HCT116 (cell line): ENCODE data around the gene CAMK1D. TPM values are rescaled to one million over a fixed set of nuclear protein-coding genes. Genes with fewer than 3 reads are reported as not detected.

ENCODE experiments used
- ATAC-seq: fragments of 200-7000 bp; cut with Tn5 transposase; 2 replicates; pipeline ENCODE4 v1.9.1; 2020; ENCODE audit warnings: mild to moderate bottlenecking, moderate library complexity
- BruUV-seq: library from RNA; stranded (reverse); fragments of 400-500 nt; replicated peaks from 2 replicates; lab custom pipeline; 2021; lab: Mats Ljungman, UMichigan
- CTCF ChIA-PET: fragments of 300-600 bp; sonication (Branson Sonifier 250); formaldehyde crosslinking; loops from one replicate; lab custom pipeline; 2021; ENCODE audit warnings: antibody characterized with exemption; lab: Charles Lee
- POLR2A ChIA-PET: fragments of 300-600, 350-600 bp; sonication (Branson Sonifier 250); formaldehyde crosslinking; loops from one replicate; lab custom pipeline; 2021; ENCODE audit warnings: antibody characterized with exemption; lab: Charles Lee
- RAD21 ChIA-PET, 2 experiments: fragments of 300-600 bp; sonication (Branson Sonifier 250); formaldehyde crosslinking; loops; one replicate each; lab custom pipeline; 2023; ENCODE audit warnings: low total read pairs in 2 of 2; ENCODE audit not compliant: uncharacterized antibody in 2 of 2, unreplicated experiment in 2 of 2, low non-redundant PET in 1 of 2; lab: Charles Lee
- DNase-seq: peaks from one replicate; pipeline ENCODE4 v3.0.0-alpha.2; 2010; ENCODE audit warnings: low read depth, low spot score
- H2AFZ ChIP-seq: fragments of 200-600 bp; shearing (Covaris generic), sonication (generic); 2 replicates; pipeline ENCODE4 v1.6.1; 2017; ENCODE audit warnings: low read depth, mixed run types, mixed read lengths, antibody characterized with exemption, low read length; ENCODE audit not compliant: poor library complexity, severe bottlenecking
- H3K27ac ChIP-seq: 2 replicates; pipeline ENCODE4 v1.5.1; 2012; ENCODE audit warnings: low read depth, low read length
- H3K27me3 ChIP-seq: fragments of 200-600 bp; sonication (generic); 2 replicates; pipeline ENCODE4 v1.6.1; 2016; ENCODE audit warnings: mixed run types, low read length, mixed read lengths; ENCODE audit not compliant: insufficient read depth
- H3K36me3 ChIP-seq, 2 experiments: fragments of 200-500 bp in 1 of 2; fragments of 200-600 bp in 1 of 2; sonication (Bioruptor generic) in 1 of 2; sonication (generic) in 1 of 2; 2 replicates each; pipeline versions ENCODE4 v1.5.1 to v1.6.1; 2014 to 2016; ENCODE audit warnings: low read length in 2 of 2, inconsistent platforms in 1 of 2, mixed read lengths in 1 of 2, mixed run types in 1 of 2; ENCODE audit not compliant: insufficient read depth in 2 of 2, control insufficient read depth in 1 of 2
- H3K4me1 ChIP-seq, 2 experiments: fragments of 200-600 bp in 1 of 2; sonication (generic) in 1 of 2; 2 replicates each; pipeline versions ENCODE4 v1.5.1 to v1.6.1; 2012 to 2017; ENCODE audit warnings: low read length in 2 of 2, inconsistent platforms in 1 of 2, mild to moderate bottlenecking in 1 of 2, mixed read lengths in 1 of 2, mixed run types in 1 of 2, moderate library complexity in 1 of 2; ENCODE audit not compliant: insufficient read depth in 2 of 2, control insufficient read depth in 1 of 2
- H3K4me2 ChIP-seq: fragments of 200-600 bp; sonication (generic); 2 replicates; pipeline ENCODE4 v1.6.1; 2017; ENCODE audit warnings: mixed run types, low read length, mixed read lengths
- H3K4me3 ChIP-seq, 2 experiments: fragments of 200-600 bp in 1 of 2; sonication (generic) in 1 of 2; replicated peaks in 1 of 2; 2 replicates each; pipeline ENCODE4 v1.5.1; 2011 to 2016; ENCODE audit warnings: low read length in 2 of 2, control low read depth in 1 of 2, low read depth in 1 of 2, mild to moderate bottlenecking in 1 of 2, mixed read lengths in 1 of 2, mixed run types in 1 of 2
- H3K79me2 ChIP-seq: fragments of 200-600 bp; sonication (generic); 2 replicates; pipeline ENCODE4 v1.6.1; 2017; ENCODE audit warnings: mild to moderate bottlenecking, mixed run types, low read length, moderate library complexity, mixed read lengths; ENCODE audit not compliant: insufficient read depth
- H3K9ac ChIP-seq: fragments of 200-600 bp; sonication (generic); 2 replicates; pipeline ENCODE4 v1.6.1; 2016; ENCODE audit warnings: low read length, mixed read lengths
- H3K9me2 ChIP-seq: fragments of 200-600 bp; sonication (generic), shearing (Covaris generic); 2 replicates; pipeline ENCODE4 v1.6.1; 2017; ENCODE audit warnings: mixed run types, mild to moderate bottlenecking, moderate library complexity; ENCODE audit not compliant: insufficient read depth
- H3K9me3 ChIP-seq, 2 experiments: fragments of 200-500 bp in 1 of 2; fragments of 200-600 bp in 1 of 2; sonication (Bioruptor generic) in 1 of 2; sonication (generic) in 1 of 2; 2 replicates each; pipeline ENCODE4 v1.6.1; 2014 to 2017; ENCODE audit warnings: low read length in 2 of 2, mixed read lengths in 2 of 2, inconsistent platforms in 1 of 2, low read depth in 1 of 2, mild to moderate bottlenecking in 1 of 2, mixed run types in 1 of 2, moderate library complexity in 1 of 2; ENCODE audit not compliant: control insufficient read depth in 1 of 2, insufficient read depth in 1 of 2
- H4K20me1 ChIP-seq: fragments of 200-600 bp; sonication (generic), shearing (Covaris generic); 2 replicates; pipeline ENCODE4 v1.6.1; 2017; ENCODE audit warnings: mixed run types, mild to moderate bottlenecking, moderate library complexity; ENCODE audit not compliant: insufficient read depth
- CBX3 ChIP-seq: IDR thresholded peaks from 2 replicates; pipeline ENCODE4 v1.6.1; 2012; ENCODE audit warnings: low read depth
- CEBPB ChIP-seq: IDR thresholded peaks from 2 replicates; pipeline ENCODE4 v1.6.1; 2012; ENCODE audit warnings: low read depth
- CTCF ChIP-seq, 3 experiments: fragments of 200-600 bp in 1 of 3; sonication (generic) in 1 of 3; IDR thresholded peaks in 2 of 3; conservative IDR thresholded peaks in 1 of 3; 2 replicates each; pipeline ENCODE4 v1.5.1; 2012 to 2017; ENCODE audit warnings: low read depth in 2 of 3, low read length in 2 of 3, antibody characterized with exemption in 1 of 3, borderline replicate concordance in 1 of 3, control low read depth in 1 of 3, mild to moderate bottlenecking in 1 of 3, mixed read lengths in 1 of 3, mixed run types in 1 of 3, moderate library complexity in 1 of 3; ENCODE audit not compliant: insufficient read depth in 1 of 3
- EGR1 ChIP-seq: IDR thresholded peaks from 2 replicates; pipeline ENCODE4 v1.6.1; 2012; ENCODE audit warnings: low read depth
- ELF1 ChIP-seq: IDR thresholded peaks from 2 replicates; pipeline ENCODE4 v1.6.1; 2012; ENCODE audit warnings: low read depth, borderline replicate concordance
- EZH2 ChIP-seq: fragments of 200-600 bp; sonication (generic); IDR thresholded peaks from 2 replicates; pipeline ENCODE4 v1.6.1; 2017; ENCODE audit warnings: antibody characterized with exemption, mixed run types
- EZH2phosphoT487 ChIP-seq: fragments of 200-600 bp; IDR thresholded peaks from 2 replicates; pipeline ENCODE4 v1.6.1; 2018; ENCODE audit warnings: antibody characterized with exemption, borderline replicate concordance
- FOSL1 ChIP-seq: IDR thresholded peaks from 2 replicates; pipeline ENCODE4 v1.6.1; 2012; ENCODE audit warnings: low read depth
- JUND ChIP-seq: IDR thresholded peaks from 2 replicates; pipeline ENCODE4 v1.6.1; 2012
- POLR2A ChIP-seq: IDR thresholded peaks from 2 replicates; pipeline ENCODE4 v1.7.0; 2011; ENCODE audit warnings: borderline replicate concordance; ENCODE audit not compliant: insufficient read depth, insufficient read length; ENCODE audit errors: extremely low read depth
- POLR2AphosphoS5 ChIP-seq: IDR thresholded peaks from 2 replicates; pipeline ENCODE4 v1.6.1; 2011; ENCODE audit warnings: mild to moderate bottlenecking, low read depth, low read length, moderate library complexity
- RAD21 ChIP-seq: IDR thresholded peaks from 2 replicates; pipeline ENCODE4 v1.6.1; 2012; ENCODE audit warnings: low read depth, mild to moderate bottlenecking
- REST ChIP-seq: IDR thresholded peaks from 2 replicates; pipeline ENCODE4 v1.6.1; 2012; ENCODE audit warnings: low read depth
- SIN3A ChIP-seq: IDR thresholded peaks from 2 replicates; pipeline ENCODE4 v1.6.1; 2012; ENCODE audit warnings: low read depth
- SP1 ChIP-seq: IDR thresholded peaks from 2 replicates; pipeline ENCODE4 v1.6.1; 2012; ENCODE audit warnings: low read depth
- YY1 ChIP-seq: IDR thresholded peaks from 2 replicates; pipeline ENCODE4 v1.6.1; 2011; ENCODE audit warnings: low read length, low read depth, moderate library complexity, mild to moderate bottlenecking; ENCODE audit not compliant: insufficient replicate concordance; ENCODE audit errors: extremely low read depth
- ZNF274 ChIP-seq: fragments of 200-500 bp; sonication (Bioruptor generic); IDR thresholded peaks from 2 replicates; pipeline ENCODE4 v1.6.1; 2014; ENCODE audit warnings: mild to moderate bottlenecking, low read depth, low read length, inconsistent platforms
- intact Hi-C: fragments of 100-400 bp; cut with micrococcal nuclease; formaldehyde crosslinking; loops from 2 replicates; pipeline ENCODE4 v1.10.0; 2022
- total RNA-seq: library from RNA; stranded (reverse); gene quantifications from one replicate; pipeline ENCODE4 v1.2.1, GENCODE V29; 2021; ENCODE audit not compliant: unreplicated experiment
- TF ChIP-seq, protein P1 (sequence below): IDR thresholded peaks from 2 replicates; pipeline ENCODE4 v1.6.1; 2012
- TF ChIP-seq, protein P2 (sequence below): IDR thresholded peaks from 2 replicates; pipeline ENCODE4 v1.6.1; 2011; ENCODE audit warnings: mild to moderate bottlenecking, low read length, moderate library complexity; ENCODE audit not compliant: insufficient replicate concordance; ENCODE audit errors: extremely low read depth
- TF ChIP-seq, protein P3 (sequence below): IDR thresholded peaks from 2 replicates; pipeline ENCODE4 v1.6.1; 2012

CAMK1D gene
- total RNA-seq, 1 experiment from 2014 or later = 9.6 TPM

DNA sequence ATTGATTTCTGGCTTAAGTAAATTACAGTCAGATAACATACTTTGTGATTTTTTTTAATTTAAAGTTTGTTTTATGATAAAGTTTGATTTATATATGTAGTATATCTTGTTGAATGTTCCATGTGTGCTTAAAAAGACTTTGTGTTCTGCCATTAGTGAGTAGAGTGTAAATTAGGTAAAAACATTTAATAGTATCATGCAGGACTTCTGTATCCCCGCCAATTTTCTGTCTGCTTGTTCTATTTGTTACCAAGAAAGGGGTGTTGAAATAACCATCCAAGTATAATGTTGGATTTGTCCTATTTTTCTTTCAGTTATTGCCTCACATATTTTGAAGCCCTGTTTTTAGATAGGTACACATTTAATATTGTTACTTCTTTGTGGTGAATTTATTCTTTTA lies 172.1 kb downstream of the CAMK1D start:
- ChIA-PET POLR2A (no interaction called here), CTCF (no interaction called here), RAD21 (no interaction called here)
- no peaks in the 10 kb centered on the region for H3K36me3 ChIP-seq
- intact Hi-C loops = no loop called here
- no peak overlapping the region for H3K27ac ChIP-seq
- H3K9me3 ChIP-seq = peaks cover 0 to 6% of the 10 kb centered on the region in 2 experiments; a peak in 1 of 4 replicates
- H4K20me1 ChIP-seq = no peaks in the 10 kb centered on the region
- H2AFZ ChIP-seq = no peak overlapping the region
- H3K79me2 ChIP-seq = no peaks in the 10 kb centered on the region
- H3K4me3 ChIP-seq = no peak overlapping the region
- H3K9me2 ChIP-seq = no peaks in the 10 kb centered on the region
- no peak overlapping the region for H3K4me2 ChIP-seq
- no peaks in the 10 kb centered on the region for H3K4me1 ChIP-seq
- TF ChIP-seq SIN3A (no peak), REST (no peak), JUND (no peak), CEBPB (no peak), RAD21 (no peak), CTCF (IDR thresholded peaks at IDR 0.05 in 2 of 3, conservative IDR thresholded peaks at IDR 0.05 in 1 of 3; ENCODE audit: borderline replicate concordance in 1 of 3, insufficient read depth in 1 of 3, low read depth in 2 of 3, low read length in 2 of 3) (no peak), YY1 (no peak), SP1 (no peak), EZH2 (no peak), EZH2phosphoT487 (no peak), EGR1 (no peak), FOSL1 (no peak), POLR2AphosphoS5 (no peak), ZNF274 (no peak), POLR2A (no peak), CBX3 (no peak), ELF1 (no peak)
- TF ChIP-seq, protein P1, sequence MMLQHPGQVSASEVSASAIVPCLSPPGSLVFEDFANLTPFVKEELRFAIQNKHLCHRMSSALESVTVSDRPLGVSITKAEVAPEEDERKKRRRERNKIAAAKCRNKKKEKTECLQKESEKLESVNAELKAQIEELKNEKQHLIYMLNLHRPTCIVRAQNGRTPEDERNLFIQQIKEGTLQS = no peak
- TF ChIP-seq, protein P2, sequence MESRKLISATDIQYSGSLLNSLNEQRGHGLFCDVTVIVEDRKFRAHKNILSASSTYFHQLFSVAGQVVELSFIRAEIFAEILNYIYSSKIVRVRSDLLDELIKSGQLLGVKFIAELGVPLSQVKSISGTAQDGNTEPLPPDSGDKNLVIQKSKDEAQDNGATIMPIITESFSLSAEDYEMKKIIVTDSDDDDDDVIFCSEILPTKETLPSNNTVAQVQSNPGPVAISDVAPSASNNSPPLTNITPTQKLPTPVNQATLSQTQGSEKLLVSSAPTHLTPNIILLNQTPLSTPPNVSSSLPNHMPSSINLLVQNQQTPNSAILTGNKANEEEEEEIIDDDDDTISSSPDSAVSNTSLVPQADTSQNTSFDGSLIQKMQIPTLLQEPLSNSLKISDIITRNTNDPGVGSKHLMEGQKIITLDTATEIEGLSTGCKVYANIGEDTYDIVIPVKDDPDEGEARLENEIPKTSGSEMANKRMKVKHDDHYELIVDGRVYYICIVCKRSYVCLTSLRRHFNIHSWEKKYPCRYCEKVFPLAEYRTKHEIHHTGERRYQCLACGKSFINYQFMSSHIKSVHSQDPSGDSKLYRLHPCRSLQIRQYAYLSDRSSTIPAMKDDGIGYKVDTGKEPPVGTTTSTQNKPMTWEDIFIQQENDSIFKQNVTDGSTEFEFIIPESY = no peak
- TF ChIP-seq, protein P3, sequence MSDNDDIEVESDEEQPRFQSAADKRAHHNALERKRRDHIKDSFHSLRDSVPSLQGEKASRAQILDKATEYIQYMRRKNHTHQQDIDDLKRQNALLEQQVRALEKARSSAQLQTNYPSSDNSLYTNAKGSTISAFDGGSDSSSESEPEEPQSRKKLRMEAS = no peak
- TF ChIP-seq, all 23 proteins: peak for 0
- DNase-seq (no peak), ATAC-seq (no peak)
- no TSS peak for BruUV-seq
- H3K9ac ChIP-seq = no peak overlapping the region
- no peaks in the 10 kb centered on the region for H3K27me3 ChIP-seq
